GM20431 (cell line): ENCODE results near the gene SLIT3.

Experiments
- in situ Hi-C: fragments of 300-500 bp; cut with MseI, MboI; formaldehyde crosslinking; loops from one replicate; pipeline ENCODE4 v1.15.0; 2020; ENCODE audit warnings: low sequenced_read_pairs; ENCODE audit not compliant: unreplicated experiment

SLIT3 gene

DNA sequence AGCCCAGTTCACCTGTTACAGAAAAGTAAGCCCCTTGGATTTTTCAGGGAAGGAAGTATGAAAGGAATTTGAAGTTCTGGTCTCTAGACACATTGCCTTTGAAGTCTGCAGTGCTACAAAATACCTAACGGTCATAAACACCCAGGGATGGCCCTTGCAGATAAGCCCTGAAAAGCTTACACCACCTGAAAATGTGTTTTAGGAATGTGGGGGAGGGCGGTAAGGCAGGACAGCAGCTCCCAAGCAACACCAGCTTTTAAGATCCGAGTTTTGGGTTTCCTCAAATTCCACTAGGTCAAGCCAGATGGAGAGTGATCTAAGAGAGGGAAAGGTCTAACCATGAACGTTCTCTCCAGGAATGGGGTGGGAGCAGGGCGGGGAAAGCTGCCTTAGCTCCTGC lies 607.6 kb downstream of the SLIT3 start:
- in situ Hi-C loops, result loop anchor here (25.0 kb wide), 1 partner anchor 869 kb away; no protein-coding TSS in a partner anchor

DNA sequence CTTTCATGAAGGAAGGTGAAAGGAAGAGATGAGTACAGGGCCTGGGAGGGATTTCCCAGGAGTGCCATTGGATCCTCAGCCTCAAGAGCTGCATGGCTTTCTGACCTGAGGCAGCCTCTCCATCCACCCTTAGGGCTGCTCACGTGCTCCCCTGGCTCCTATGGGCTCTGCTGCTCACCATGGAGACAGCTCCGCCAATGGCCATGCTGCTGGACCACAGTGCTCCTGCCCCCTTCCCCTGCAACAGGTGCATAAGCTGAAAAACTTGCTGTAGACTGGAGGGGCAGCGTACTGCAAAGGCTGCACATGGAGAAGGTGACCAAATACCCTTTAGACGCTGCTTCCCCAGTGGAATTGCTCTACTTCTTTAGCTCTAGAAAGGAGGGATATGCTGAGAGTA lies 609.0 kb downstream of the SLIT3 start:
- in situ Hi-C loops, result loop anchor here (25.0 kb wide), 1 partner anchor 870 kb away; no protein-coding TSS in a partner anchor

DNA sequence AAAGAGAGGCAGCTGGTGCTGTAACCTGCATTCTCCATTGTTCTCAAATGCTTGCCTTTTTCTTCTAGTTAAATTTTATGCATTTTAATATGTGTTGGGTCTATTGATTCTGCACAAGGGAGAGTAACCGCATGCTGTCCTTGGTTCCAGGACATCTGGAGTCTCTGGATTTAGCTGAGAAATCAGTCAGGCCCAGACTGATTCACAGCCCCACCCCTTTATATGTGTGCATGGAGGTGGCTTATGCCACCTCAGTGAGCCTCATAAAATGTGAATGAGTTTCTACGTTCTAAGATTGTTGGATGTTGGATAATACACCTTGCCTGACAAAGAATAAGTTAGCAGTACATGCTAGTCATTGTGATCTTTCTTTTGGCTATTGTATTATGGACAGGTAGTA lies 611.7 kb downstream of the SLIT3 start:
- in situ Hi-C loops, result loop anchor here (25.0 kb wide), 1 partner anchor 873 kb away; no protein-coding TSS in a partner anchor

DNA sequence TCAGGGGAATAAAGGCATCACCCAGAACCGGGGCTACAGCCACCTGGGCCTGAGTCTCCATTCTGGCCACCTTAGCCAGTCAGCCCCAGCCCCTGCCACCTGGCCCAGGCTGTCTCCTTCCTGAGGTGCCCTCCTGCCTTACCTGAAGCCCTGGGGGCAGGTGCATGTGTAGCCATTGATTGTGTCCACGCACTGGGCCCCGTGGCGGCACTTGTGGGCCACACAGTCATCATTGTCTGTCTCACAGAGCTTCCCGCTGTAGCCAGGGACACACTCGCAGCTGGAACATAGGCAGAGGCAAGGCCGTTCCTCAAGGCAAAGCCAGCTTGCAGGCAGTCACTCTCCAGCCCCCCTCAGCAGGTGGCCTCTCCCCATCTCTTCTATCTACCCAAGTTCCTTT lies 614.1 kb downstream of the SLIT3 start:
- in situ Hi-C loops, result loop anchor here (25.0 kb wide), 1 partner anchor 875 kb away; no protein-coding TSS in a partner anchor

DNA sequence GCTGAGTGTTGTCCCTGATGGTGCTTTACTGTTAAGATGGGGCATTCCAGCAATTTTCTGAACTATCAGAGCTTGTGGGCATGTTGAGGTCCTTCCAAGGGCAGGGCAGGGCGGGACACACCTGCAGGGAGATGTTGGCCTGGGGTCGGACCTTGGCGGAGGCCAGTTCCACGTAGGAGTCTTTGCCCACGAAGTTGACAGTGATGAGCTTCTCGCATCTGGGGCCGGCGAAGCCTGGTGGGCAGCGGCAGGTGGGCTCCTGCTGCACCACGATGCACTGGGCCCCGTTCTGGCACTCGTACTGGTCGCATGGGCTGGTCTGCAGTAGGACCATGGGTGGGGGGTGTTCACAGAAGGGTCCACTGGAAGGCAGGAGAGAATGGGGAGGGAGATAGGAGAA lies 615.4 kb downstream of the SLIT3 start:
- in situ Hi-C loops, result loop anchor here (25.0 kb wide), 1 partner anchor 877 kb away; no protein-coding TSS in a partner anchor

DNA sequence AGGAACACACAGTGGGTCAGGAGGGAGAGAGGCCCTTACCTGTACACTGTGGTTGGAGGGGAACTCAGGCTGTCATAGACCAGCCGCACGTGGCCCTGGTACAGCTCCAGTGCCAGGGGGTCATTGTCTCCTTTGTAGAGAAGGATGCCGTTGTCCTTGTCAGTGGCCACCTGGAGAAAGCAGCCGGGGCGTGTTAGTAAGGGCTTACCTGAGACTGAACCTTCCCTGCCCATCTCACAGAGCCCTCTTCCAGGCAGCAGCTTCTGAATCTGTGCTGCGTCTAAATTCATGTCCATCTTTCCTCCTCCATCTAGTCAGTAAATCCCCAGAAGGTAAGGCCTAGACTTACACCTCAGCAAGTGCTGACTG lies 617.0 kb downstream of the SLIT3 start:
- in situ Hi-C loops, result loop anchor here (25.0 kb wide), 1 partner anchor 878 kb away; no protein-coding TSS in a partner anchor

DNA sequence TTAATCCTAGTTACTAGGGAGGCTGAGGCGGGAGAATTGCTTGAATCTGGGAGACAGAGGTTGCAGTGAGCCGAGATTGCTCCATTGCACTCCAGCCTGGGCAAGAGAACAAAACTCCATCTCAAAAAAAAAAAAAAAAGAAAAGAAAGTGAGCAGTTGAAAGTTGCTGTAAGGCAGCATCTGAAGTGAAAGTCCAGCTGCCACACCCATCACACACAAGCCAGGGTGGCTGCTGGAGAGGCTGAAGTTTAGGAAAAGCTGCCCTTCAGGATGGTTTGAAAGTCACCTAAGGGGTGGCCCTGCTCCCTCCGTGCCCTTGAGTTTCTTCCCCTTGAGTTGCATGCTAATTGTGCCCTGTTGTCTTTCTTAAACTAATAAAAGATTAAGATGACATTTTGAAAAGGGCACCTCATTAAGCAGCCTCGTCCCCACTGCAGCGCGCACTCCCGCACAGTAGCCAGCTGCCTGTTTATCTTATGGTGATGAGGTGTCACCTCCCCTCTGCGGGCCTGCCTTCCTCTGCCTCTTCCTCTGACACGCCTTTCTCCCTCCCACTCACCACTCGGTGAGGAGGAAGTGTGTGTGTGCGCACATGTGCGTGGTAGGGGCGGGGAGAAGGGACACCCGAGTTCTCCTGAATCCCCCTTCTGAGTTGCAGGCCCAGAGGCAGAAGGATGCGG lies 617.6 kb downstream of the SLIT3 start:
- in situ Hi-C loops, result loop anchor here (25.0 kb wide), 1 partner anchor 879 kb away; no protein-coding TSS in a partner anchor

DNA sequence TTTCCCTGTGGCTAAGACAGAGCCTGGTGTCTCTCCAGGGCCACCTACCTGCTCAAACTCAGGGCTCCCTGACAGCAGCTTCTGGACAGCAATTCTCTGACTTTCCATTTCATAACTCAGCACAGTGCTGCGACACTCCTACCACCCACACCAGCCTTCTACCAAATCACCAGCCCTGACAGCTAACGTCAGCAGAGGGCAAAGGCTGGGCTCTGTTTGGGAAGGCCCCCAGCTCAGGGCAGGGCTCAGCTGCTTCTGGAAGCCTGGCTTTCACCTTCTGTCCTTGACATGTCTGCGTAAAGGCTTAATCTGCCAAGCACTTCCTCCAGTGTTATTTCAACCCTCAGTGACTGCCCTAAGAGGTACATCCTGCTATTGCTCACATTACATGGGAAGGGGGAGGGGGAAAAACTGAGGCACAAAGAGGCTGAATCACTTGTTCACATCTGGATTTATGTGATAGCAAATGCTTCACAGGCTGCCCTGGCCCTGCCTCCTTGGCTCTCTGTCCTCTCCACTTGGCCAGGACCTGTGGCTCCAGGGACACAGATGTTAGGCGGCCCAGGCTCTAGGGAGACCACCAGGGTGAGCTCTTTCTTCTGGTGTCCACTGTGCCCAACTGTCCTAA lies 619.3 kb downstream of the SLIT3 start:
- in situ Hi-C loops, result loop anchor here (25.0 kb wide), 1 partner anchor 881 kb away; no protein-coding TSS in a partner anchor

DNA sequence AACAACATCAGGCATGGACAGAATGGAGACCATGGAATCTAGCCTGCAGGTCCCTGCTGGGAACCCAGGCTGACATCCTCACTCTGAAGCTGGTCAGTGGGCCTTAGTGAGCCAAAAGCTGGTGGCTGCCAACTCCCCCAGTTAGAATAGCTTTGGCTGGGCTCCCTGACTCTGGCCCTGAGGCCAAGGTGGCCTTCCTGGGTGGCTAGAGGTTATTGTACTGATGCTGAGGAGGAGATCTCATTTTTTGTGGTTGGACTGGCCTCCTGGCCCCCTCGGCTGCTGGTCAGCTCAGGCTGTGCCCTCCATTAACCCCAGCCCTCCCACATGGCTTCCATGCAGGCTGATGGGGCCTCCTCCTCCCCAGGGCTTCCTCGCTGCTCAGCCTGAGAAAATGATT lies 620.5 kb downstream of the SLIT3 start:
- in situ Hi-C loops, result loop anchor here (25.0 kb wide), 1 partner anchor 882 kb away; no protein-coding TSS in a partner anchor

DNA sequence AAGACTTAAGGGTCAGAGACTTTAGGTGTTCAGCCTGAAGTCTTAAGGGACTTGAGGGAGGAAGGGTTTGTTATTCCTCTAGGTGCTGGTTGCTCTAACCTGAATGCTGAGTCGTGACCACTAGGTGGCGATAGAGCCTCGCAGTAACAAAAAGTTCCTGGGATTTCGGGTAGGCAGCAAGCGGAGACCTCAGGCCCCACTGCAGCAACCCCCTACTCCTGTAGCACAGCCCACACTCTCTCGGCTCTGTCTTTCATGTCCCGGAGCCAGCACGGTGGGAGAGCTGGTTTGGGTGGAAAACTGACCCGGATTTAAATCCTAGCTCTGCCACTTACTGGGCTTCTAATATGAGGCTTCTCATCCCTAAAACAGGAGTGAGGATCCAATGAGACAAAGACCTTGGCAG lies 621.4 kb downstream of the SLIT3 start:
- in situ Hi-C loops, result loop anchor here (25.0 kb wide), 1 partner anchor 883 kb away; no protein-coding TSS in a partner anchor

DNA sequence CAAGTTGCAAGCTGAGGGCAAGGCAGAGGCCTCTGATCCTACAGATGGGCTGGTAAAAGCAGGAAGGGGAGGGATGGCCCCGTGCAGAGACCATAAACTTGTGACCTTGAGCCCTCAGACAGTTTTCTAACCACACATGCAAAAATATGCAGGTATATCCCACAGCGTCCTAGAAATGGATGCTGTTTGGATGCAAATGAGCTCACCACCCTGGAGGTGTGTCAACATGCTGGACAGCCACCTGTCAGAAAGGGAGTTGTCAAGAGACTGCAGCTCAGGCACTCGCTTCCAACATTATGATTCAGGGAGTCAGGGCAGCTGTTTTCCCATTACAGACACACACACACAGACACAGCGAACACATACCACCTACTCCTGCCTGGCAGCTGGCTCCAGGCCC lies 624.4 kb downstream of the SLIT3 start:
- in situ Hi-C loops, result loop anchor here (25.0 kb wide), 1 partner anchor 886 kb away; no protein-coding TSS in a partner anchor

DNA sequence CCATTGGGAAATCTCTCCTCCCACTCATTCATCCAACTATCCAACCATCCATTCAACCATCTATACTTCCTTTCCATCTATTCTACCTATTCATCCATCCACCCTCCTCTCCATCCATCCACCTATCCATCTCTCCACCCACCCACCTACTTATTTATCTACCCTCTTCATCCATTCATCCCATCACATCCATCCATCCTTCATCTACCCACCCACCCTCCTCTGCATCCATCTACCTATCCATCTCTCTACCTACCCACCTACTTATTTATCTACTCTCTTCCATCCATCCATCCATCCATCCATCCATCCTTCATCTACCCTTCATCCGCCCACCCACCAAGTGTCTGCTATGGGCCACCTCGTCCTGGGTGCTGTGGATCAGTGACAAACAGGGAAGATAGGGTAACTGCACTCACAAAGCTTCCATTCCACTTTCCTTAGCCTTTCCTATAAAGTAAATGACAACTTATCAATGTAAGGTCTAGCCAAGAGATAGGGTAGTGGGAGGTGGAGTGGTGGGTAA lies 625.0 kb downstream of the SLIT3 start:
- in situ Hi-C loops, result loop anchor here (25.0 kb wide), 1 partner anchor 886 kb away; no protein-coding TSS in a partner anchor

DNA sequence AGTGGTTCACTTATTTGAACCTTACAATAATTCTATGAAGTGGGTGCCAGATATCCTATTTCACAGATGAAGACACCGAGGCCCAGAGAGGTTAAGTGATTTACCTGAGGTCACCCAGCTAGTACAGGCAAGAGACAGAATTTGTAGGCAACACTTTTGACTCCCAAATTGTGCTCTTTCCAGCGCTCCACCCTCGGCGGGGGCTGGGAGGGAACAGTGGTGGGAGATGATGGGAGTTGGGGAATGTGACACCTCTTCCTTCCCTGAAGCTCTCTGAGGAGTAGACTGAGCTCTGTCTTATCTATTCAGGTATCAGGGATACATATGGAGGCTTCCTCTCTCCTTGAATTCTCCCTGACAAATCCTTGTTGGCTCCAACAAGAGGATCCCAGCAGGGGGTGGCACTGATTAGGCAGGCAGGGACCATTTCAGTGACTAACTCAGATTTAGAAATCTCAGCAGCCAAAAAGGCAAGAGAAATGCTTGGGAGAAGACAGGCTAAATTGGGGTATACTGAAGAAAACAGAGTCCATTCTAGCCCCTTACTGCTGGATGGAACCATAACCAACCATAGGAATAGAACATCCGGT lies 626.0 kb downstream of the SLIT3 start:
- in situ Hi-C loops, result loop anchor here (25.0 kb wide), 2 partner anchors 413 to 887 kb away; no protein-coding TSS in a partner anchor

DNA sequence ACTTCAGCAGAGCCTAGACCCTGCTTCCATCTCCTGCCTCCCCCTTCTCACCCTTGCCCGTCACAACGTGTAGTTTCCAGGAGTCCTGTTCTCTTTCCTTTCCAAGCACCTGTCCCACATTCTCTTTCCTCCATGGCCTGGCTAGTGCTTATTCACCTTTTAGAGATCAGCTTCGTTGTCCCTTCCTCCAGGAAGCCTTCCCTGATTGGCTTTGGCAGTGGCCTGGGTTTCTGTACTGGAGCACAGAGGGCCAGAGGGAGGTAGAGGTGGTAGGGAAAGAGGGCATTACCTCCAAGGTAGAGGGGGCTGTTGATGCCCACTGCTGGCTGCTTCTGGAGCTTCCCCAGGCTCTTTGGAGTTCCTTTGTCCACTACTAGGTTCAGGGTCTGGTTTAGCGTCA lies 628.1 kb downstream of the SLIT3 start:
- in situ Hi-C loops, result loop anchor here (25.0 kb wide), 1 partner anchor 411 kb away; no protein-coding TSS in a partner anchor

DNA sequence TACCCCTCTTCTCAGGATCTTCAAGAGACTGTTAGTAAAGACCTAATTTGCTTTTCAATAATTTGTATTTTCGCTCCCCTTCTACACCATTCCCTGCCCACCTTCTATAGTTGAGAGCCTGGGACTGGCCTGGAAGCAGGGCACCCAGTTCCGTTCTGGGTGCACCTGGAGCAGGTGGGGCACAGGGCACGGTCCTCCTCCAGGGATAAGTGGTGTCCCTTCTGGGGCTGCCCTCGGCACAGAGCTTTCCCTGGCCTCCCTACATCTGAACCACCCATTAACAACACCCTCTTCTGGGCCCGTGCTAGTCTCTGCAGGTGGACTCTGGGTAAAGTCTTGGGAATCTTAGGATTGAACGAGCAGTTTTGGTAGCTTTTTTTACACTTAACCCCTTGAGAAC lies 628.9 kb downstream of the SLIT3 start:
- in situ Hi-C loops, result loop anchor here (25.0 kb wide), 1 partner anchor 410 kb away; no protein-coding TSS in a partner anchor

DNA sequence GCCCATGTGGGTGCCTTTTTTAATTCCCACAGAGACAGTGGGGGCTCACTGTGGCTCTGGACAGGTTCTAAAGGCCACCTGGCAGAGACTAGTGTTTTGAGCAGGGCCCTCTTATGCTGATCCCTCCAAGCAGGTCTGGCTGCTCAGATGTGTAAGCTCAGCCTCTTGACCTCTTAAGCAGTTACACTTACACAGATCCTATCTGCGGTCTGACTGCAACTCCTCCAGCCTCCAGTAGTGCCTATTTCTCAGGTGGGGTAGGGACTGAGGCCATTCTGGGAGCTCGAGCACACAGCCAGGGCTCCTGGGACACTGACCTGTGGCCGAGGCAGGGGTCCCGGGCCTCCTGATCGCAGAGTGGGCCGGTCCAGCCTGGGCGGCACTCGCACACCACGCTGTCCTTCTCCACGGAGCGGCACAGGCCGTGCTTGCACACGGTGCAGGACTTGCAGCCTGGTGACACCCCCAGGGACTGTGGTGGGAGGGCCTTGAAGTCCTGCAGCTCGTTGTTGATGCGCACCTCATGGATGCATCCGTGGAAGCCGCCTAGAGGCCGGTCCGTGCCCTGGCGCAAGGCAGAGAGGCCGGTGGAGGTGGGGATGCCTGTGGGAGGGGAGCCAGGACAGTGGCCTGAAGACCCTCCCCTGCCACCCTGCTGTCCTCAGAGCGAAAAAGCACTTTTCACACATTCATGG lies 629.9 kb downstream of the SLIT3 start:
- in situ Hi-C loops, result loop anchor here (25.0 kb wide), 1 partner anchor 409 kb away; no protein-coding TSS in a partner anchor

DNA sequence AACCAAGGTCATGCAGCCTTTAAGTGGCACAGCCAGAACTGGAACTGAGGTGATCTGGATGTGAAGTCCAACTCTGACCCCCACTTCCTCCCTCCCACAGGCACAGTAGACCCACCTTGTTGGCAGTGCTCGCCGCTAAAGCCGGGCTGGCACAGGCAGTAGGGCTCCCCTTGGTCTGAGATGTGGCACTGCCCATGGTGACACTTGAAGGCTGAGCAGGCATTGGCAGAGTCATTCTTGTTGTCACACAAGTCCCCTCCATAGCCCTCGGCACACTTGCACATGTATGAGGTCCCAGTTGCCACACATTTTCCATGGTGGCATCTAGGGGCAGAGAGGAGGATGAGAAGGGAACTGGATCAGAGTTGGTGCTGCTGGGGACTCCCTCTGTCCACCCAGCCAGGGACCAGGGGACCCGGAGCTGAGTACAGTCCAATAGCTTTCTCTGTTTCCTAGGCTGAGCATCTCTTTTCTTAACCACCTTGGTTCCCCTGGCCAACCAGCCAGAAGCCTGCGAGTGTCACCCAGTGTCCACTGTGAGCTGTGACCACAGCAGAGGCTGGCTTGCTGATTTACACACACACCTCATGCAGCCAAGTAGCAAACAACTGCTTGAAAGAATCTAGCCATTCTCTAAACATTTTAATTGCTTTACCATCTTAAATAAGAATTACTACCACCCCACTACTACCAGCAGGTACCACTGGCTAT lies 631.1 kb downstream of the SLIT3 start:
- in situ Hi-C loops, result loop anchor here (25.0 kb wide), 1 partner anchor 408 kb away; no protein-coding TSS in a partner anchor

DNA sequence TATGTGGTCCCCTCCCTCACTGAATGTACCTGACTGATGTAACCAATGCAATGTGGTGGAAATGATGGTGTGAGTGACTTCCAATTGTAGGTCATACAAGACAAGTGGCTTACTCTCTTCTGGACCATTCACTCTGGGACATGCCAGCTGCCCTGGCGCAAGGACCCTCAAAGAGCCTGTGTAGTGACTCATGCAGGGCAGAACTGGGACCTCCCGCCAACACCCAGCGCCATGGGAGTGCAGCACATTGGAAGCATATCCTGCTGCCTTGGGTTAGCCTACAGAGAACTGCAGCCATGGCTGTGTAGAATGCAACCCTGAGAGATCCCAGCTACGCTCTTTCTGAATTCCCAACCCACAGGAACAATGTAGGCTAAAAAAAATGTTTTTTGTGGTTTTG lies 631.8 kb downstream of the SLIT3 start:
- in situ Hi-C loops, result loop anchor here (25.0 kb wide), 1 partner anchor 407 kb away; no protein-coding TSS in a partner anchor

DNA sequence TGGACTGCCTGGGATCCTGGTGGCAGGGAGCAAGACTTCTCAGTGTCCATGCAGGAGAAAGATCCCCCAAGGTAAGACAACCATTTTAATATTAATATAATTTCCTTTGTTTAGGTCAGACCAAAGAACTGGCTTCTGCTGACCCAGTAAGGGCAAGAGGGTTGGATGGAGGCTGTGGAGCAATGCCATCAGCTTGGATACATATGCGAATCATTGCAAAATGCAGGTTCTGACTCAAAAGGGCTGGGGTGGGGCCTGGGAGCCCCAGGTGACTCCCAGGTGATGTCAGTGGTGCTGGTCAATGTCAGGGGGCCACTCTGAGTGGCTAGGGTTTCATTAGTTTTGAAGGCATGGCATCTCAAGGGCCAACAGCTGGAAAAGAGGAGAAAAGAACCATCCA lies 632.9 kb downstream of the SLIT3 start:
- in situ Hi-C loops, result loop anchor here (25.0 kb wide), 1 partner anchor 406 kb away; no protein-coding TSS in a partner anchor
